Measurements from ENCODE around the gene TECPR1.
"Not testable (repeated sequence)": the region's sequence is repeated elsewhere in the genome, so short reads cannot be mapped to it uniquely, and the experiment has no call there.

Gene TECPR1

DNA sequence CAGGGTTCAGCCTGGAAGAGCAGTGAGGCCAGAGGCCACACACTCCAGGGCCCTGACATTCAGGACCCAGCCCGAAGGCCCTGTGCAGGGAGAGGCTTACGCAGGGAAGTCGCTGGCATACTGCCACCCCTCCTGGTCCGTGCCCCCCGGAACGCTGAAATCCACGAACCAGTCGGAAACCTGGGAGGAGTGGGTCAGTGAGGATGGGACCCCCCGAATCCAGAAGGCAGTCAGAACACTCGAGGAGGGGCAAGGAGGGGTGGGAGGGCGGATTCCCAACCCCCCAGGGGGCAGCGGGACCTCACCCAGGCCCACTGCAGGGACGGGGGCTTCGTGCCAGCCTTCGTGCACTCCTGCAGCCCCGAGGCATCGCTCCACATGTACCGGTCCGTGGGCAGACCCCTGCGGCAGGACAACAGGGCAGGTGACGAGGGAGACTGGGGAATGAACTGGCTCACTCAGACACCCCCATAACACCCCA lies 27.3 kb downstream of the TECPR1 start:
- no peak for DNase-seq

DNA sequence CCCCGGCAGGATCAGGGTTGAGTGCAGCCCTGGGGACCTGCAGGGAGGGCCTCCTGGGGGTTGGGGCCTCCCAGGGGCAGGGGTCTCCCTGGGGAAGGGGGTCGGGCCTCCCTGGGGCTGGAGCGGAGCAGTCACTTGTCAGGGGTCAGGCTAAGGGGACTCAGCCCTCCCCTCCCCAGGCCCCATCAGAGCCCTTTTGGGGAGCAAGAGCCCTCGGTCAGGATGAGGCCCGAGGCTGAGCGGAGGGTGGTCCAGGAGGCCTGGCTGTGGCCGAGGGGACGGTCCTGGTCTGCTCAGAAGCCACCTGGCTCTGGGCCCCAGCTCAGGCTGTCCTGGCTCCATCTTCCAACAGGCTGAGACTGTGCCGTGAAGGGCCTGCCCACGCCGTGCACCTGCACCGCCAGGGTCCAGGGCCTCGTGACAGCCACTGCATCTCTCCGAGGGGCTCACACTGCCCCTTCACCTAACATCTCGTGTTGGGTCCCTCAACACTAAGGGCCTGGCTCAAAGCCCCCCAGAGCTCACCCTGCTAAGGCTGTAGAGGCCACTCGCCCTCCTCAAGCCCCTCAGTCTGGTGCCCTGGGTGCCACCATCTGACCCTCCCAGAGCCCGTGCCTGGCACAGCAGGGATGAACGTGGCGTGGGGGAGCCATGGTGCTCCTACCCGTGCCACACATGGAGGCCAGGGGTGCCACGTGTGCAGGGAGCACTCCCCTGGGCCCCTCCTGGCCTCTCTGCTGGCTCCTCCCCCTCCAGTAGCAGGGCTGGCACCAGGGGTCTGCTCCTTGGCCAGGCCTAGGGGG lies 27.9 kb downstream of the TECPR1 start:
- DNase-seq = no peak

DNA sequence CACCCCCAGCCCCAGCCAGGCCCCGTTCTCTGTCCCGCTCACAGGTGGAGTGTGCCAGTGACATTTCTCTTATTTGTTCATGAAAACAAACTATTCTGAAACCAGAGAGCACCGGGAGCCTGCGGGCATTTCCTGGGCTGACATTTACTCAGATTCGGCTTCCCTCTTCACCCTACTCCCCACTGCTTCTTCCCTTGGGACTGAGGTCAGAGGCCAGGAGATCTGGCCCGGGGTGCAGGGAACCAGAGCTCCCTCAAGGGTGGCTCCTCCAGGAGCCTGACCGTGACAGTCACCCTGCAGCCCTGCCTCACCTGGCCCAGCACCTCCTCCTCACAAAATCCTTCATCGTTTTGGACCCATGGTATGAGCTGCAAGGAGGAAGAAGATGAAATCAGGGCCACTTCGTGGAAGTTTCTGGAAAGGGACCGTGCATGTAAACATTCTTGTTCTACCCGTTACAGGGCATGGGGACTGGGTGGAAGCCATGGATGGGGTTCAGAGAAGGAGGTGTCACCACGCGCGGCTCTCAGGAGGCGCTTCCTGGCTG lies 28.6 kb downstream of the TECPR1 start:
- DNase-seq = no peak

DNA sequence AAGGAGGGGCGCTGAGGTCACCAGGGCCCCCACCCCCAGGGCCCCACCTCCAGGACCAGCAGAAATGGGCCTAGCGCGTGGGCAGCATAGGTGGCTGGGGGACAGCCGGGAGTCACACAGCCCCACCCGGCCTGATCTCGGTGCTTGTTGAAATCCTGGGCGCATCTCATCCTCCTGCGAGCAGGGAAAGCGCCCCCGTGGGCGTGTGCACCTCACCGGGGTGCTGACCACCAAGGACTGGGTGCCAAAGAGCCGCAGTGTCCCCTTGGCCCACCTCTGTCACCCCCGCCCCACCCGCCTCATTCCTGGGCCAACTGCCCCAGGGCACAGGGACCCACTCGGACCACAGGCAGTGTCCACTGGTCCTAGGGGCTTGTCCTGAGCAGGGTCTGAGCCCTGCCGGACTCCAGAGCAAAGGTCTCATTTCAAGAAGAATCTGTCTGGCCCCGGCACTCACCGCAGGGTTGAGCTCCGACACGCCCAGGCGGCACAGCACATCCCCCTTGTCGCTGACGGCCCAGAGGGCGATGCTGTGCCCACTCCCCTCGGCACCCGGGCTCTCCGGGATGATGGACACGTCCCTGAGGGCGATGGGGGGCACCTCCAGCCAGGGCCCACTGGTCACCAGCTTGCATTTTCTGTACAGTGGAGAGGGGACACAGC lies 29.4 kb downstream of the TECPR1 start:
- DNase-seq = no peak

DNA sequence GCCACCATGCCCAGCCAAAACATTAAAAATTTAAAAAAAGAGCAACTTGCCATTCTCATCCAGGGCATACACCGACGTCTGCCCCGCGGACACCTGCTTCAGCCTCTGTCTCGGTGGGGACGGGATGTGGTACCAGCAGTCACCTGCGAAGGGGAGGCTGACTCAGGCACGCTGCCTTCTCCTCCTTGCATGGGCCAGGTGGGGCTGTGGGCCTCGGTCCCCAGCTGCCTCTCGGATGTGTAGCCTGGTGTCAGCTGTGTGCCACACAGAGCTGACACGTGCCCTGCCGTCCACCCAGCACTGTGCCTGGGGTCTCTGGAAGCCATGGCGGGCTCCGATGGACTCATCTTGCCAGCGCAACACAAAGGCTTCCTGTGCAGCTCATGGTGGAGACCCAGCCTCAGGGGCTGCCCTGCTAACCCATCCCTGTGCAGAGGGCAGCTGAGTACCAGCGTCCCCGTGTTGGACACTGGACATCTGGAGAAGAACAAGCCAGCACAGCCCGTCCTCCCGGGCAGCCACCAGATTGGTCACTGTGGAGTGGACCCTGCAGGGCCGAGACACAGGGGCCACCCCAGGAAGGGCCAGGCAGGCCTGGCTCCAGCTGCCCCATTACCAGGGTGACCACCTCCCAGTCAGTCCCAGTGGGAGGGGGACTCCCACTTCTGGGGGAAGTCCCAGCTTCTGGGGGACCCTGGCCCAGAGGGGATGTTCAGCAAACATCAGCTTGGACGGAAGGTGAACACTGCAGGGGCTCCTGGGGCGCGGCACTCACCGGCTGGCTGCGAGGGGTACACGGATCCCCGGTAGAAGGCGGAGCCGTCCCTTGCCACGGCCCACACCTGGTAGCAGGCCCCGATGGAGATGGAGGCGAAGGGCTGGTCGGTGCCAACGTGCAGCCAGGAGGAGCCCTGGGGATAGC lies 30.2 kb downstream of the TECPR1 start:
- DNase-seq = no peak

DNA sequence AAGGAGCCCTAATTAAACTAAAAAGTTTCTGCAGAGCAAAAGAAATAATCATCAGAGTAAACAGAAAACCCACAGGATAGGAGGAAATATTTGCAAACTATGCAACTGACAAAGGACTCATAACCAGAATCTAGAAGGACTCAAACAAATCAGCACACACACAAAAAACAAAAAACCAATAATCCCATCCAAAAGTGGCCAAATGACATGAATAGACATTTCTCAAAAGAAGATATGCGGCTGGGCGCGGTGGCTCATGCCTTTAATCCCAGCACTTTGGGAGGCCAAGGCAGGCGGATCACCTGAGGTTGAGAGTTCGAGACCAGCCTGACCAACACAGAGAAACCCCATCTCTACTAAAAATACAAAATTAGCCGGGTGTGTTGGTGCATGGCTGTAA lies 32.6 kb downstream of the TECPR1 start:
- not testable (repeated sequence) for DNase-seq

DNA sequence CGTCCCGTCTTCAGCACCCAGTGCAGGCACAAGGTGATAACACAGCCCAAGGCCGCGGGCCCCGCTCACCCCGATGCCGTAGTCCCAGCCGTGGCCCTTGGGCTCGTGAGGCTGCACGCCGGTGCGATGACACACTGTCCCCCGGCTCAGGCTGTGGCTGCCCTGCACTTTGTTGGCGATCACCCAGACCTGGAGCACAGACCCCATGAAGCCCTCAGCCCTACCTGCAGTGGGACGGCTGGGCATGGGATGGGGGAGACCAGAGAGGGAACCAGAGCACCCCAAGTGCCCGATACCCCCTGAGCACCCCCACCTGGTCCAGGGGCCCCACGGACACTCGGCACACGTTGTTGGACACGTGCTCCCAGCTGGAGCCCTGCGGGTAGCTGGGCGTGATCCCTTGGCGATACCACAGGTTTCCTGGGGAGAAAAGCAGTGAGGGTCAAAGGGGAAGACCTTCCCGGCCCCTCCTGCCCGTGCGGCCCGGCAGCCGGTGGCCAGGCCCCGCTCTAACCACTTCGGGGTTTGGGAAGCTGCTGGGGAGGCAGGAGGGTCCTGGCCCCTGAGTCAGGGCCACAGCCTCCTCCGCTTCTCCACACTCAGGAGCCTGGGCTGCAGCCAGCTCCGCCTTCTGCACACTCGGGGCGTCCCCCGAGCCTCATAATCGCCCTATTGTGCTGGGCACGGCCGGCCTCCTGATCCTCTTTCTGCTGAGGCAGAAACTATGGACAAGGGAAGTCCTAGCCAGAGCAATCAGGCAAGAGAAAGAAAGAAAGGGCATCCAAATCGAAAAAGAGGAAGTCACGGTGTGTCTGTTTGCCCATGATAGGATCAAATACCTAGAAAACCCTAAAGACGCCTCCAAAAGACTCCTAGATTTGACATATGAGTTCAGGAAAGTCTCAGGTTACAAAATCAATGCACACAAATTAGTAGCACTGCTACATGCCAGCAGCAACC lies 34.1 kb downstream of the TECPR1 start:
- peak in 1 of 3 experiments; percentile 24 for DNase-seq

DNA sequence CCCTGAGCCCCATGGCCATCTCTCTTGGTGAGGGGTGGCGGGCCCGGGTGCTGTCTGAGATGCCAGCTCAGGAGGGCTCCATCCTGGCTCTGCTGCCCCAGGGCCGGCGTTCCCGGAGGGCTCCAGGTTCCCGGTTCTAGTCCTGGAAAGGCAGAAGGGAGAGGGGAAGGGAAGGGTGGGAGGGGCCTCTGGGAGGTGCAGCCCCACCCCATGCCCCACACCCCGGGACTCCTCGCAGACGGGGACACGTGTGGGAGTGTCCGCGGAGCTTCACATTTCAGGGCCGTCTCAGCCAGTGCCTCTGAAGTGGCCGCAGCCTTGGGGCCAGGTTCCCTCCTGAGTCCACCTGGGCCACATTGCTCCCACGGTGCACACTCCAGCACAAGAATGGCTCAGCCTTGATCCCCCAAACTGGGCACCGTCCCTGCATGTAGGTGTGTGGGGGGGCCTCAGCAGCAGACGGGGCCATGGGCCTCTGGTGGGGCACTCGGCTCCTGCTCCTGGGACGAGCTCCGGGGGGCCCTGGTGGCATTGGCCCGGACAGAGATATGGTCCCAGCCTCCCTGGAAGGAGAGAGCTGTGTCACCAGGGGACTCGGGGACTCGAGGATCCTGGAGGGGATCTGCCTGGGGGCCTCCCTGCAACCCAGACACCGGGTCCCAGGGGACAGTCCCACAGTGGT lies 35.0 kb downstream of the TECPR1 start:
- DNase-seq = no peak

DNA sequence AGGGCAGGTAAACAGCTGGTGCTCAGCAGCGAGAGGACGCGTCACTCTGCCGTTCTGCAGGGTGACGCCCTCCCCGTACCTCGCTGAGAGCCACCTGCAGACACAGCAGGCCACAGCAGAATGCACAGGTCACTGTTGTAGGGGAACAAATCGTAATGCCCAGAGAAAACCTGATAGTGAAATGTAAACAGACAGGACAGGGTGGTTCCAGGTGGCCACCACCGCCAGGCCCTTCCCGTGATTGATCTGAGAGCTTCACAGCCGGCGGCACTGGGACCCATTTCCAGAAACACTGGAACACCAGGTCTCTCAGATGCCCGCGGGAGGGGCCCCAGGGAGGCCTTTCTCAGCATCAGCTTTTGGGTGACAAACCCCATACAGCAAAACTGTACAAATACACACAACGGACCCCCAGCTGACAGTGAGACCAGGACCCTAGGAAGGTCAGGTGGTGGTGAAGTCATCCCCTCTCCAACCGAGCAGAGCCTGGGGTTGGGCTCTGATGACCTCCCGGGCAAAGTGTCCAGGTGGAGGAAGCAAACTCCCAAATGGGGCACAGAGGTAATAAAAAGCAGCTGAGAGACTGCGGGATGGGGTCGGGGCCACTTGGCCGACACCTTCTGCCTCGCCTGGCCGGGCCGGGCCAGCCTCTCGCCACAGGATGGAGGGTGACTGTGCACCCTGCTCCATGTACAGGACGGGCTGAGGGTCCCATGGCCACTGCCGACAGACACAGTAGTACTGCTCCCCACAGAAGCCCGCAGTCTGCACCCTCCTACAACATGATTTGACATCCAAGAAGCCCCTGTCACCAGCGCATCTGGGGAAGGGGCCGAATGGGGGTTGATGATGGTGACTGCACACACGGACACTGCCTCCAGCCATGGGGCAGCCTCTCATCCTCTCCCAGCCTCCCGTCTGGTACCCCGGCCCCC lies 36.2 kb downstream of the TECPR1 start:
- DNase-seq = peak in 2 of 3 experiments; percentile 20 to 62

DNA sequence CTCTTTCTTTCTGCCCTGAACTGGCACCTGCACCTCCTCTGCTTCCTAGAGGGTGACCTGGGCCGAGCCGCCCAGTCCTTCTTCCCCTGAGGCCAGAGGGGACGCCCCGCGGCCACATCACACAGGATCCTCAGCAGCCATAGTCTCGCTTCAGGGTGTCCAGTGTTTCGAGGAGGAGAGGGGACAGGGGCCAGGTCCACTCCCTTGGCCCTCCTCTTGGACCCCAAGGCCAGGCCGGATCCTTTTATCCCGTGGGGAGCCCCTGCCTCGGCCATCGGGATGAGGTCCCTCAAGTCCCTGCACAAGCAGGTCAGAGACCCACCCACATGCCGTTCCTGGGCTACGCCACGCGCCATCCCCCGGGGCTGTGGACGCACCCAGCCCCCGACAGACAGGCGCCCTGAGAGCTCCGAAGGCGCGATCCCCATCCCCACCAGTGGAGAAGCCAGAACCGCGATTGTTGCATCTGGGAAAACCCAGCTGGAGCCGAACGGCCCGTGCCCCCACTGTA lies 37.2 kb downstream of the TECPR1 start:
- no peak for DNase-seq

DNA sequence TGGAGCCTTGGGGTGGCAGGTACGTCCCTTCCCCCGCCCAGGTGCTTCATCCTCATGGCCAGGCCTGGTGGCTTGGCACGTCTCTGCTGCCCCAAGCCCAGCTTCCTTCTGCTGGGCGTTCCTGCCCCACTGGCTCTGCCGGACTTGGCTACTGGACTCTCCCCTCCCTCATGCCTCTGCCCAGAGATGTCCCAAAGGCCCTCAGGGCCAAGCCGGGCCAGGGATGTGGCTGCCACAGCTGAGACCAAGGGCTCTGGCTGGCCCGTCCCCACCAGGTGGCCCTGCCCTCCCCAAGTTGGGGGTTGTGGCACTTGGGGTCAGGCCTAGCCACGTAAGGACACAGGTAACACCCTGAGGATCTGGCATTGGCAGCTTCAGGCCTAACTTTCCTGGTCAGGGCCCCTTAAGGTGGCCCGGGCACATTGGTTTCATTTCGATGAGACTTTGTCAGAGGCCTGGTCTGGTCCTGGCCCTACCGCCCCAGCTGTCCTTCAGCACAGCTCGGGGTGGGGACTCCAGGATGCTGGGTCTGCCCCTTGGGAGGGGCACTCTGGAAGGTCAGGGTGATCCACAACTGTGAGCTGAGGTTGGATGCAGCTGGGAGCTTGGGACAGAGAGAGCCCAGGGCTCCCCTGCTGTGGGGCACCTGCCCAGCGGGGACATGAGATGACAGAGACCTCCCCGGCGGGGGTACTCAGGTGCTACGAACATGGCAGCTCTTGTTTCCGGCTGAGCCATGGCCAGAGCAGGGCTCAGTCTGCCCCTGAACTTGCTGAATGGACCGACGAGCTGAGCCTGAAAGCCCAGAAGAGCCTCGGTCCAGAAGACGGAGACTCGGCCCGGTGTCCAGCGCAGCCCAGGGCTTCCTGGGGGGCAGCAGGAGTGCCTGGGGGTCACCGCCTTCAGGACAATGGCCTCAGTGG lies 37.9 kb downstream of the TECPR1 start:
- no peak for DNase-seq

DNA sequence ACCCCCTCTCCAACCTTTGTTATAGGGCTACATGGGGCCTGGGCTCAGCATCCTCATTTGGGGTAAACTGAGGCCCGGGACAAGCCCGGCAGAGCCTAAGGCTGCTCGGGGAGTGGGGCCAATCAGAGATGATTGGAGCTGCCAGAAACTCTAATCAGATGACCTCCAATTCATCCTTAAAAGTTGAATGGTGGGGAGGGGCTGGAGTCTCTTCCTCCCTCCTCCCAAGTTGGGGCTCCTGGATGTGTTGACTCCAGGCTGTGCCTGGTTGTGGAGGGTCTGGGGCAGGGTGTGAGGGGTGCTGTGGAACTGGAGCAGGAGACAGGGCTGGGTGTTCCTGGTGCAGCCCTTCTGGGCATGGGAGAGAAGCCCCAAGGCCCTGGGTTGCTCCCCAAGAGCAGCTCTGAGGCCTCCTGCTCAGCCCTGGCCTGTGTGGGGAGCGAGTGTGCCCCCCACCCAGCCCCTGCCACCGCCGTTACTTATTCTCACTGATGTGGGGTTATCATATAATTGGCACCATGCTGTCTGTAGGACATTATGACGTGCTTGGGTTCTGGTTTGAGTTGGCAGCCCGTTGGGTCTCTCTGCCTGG lies 38.6 kb downstream of the TECPR1 start:
- DNase-seq = no peak

DNA sequence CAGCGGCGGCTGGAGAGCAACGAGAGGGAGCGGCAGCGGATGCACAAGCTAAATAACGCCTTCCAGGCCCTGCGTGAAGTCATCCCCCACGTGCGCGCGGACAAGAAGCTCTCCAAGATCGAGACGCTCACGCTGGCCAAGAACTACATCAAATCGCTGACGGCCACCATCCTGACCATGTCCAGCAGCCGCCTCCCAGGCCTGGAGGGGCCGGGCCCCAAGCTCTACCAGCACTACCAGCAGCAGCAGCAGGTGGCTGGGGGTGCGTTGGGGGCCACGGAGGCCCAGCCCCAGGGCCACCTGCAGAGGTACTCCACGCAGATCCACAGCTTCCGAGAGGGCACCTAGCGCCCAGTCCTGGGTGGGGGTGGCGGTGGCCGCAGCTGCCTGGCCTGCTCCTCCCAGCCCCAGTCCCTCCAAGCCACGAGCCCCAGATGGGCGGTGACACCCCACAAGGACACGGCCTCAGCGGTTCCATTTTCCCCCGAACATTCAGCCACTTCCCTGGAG lies 39.4 kb downstream of the TECPR1 start:
- no peak for DNase-seq

DNA sequence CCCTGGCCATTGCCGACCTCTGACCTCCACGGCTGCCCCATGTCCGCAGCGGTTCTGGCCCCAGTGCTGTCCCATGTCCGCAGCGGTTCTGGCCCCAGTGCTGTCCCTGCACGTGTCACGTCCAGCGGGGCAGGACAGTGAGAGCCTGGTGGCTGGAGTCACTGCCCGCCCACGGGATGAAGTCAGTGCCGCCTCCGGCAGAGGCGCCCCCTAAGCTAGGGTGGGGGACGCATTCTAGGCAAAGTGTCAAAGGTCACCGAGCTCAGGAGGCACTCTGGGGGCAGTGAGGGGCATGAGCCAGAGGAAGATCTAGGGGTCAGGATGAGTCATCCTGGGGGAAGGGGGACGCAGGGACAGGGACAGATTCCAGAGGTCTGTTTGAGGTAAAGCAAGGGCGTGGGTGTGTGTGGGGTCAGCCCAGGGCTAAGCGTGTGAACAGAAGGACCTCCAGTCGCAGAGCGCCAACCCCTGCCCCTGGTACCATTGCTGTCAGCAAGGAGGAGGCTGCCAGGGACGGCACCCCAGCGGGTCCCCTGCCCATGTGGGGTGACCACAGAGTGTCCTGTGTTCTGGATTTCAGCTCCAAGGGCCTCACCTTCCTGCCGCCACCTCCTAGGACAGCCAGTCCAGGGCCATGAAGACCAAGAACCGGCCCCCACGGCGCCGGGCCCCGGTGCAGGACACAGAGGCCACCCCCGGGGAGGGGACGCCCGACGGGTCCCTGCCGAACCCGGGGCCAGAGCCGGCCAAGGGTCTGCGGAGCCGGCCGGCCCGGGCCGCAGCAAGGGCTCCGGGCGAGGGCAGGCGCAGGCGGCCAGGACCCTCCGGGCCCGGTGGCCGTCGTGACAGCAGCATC lies 40.1 kb downstream of the TECPR1 start:
- no peak for DNase-seq

DNA sequence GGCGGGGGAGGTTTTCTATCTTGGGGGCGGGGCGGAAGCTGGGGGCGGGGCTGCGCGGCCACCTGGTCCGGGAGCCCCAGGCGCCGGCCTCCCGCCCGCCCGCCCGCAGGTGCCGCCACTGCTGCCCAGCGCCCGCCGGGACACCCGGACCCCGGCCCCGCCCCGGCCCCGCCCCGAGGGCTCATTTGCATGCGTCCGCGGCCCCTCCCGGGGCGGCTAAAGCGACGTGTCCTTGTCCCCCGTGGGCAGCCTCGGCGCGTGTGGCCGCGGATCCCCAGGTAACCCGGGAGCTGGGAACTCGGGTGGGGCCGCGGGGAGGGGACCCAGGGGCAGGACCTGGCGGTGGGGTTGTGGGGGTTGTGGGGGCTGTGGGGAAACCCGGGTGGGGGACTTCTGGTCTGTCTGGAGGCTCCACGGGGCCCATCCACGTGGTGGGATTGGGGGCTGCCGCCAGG lies 40.8 kb downstream of the TECPR1 start, which contains the start of gene BHLHA15:
BHLHA15 (plus strand) TSS at position 219 of the 455 bp plus-strand sequence. CDS start 871 bp downstream, outside the sequence.
- DNase-seq = peak; percentile 40 to 64 (median 47)

DNA sequence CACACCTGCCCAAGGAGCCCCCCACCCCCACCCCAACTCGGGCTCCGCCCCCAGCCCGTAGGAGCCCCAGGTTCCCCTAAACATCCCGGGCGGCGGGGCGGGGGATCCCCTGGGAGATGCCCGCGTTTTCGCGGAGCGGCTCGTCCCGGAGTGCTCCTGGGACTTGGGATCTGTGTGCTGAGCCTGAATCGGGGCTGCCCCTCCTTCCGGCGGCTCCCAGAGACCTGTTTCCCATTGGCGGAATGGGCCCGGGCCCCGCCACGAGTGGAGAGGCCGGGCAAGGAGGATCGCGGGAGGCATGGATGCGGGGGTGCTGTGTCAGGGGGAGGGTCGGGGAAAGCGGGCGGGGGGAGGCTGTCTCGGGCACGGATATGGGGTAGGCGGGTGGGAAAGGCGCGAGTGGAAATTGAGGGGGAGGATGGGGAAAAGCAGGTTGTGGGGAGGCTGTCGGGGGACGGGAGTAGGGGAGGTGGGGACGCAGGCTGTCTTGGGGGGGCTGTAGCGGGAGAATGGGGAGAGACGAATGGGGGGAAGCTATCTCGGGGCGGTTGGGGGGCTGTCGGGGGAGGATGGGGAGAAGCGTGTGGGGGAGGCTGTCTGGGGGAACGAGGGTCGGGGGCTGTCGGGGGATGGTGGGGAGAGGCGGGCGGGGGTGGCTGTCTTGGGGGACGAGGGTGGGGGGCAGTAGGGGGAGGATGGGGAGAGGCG lies 41.4 kb downstream of the TECPR1 start:
- peak; percentile 18 to 42 (median 22) for DNase-seq

All from NCI-H1417 (cell line).